ENCODE measurements around the gene ZNF652.
"Not testable (repeated sequence)": the region's sequence is repeated elsewhere in the genome, so short reads cannot be mapped to it uniquely, and the experiment has no call there.

The ZNF652 gene

DNA sequence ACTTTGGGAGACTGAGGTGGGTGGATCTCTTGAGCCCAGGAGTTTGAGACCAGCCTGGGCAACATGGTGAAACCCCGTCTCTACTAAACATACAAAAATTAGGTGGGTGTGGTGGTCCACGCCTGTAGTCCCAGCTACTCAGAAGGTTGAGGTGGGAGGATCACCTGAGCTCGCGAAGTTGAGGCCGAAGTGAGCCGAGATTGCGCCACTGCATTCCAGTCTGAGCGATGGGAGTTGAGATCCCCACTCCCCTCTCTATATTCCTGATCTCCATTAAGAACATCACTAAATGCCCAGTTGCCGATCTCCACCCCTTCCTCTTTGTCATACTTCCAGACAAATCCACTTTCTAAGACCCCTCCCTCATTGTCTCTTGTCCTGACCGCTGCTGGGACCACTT is 24.3 kb upstream of the ZNF652 start:
- DNase-seq (ENCODE audit: low spot score), result no peak

DNA sequence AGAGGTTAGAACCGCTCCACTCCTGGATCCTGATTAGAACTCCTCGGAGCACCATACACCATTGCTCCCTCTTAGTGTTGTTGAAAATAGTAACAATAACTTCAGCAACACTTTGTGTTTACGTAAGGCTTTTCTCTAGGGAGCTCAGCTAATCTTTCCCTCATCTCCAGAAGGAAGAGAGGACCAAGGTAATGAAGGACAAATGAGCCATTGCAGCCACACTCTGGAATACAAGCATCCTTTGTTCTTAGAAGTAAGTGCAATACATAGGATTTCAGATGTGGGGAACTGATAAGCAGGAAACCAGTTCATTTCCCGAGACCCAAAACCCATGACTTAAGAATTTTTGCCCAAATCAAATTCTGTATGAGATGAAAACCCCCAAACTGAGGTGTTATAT is 22.9 kb upstream of the ZNF652 start:
- no peak for DNase-seq (ENCODE audit: low spot score)

DNA sequence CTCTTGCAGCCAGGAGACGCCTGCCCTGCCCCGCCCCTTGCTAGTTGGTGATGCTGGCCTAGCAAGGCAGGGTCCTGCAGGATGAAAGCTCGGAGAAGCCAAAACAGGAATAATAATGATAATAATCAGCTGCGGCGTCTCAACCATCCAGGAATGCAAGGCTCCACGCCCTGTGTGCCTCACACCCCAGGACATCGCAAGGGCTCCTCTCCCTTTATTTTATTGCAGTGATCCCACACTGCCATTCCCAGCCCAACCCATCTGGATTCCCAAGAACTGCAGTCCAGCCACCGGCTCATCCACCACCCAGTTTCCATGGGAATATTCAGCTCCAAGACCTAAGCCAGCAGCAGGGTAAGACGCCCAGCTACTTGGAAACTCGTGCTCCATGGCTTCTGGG is 21.0 kb upstream of the ZNF652 start:
- DNase-seq (ENCODE audit: low spot score), result no peak

DNA sequence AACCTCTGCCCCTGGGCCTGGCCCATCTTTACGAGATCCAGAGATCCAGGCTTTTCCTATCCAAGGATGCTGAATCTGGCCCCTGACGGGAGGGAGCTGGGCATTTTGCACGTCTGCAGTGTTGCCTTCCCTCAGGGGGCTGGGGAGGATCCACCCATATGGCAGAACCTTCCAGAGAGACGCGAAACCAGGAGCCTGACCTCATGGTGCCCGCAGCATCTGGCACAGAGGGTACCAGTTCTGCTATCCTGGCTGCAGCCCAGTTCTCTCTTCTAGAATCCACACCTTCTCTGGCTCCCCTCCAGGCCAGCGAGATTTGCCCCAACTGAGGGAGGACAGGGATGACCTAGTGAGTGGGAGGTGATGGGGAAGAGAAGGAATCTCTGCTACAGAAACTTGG is 20.5 kb upstream of the ZNF652 start:
- no peak for DNase-seq (ENCODE audit: low spot score)

DNA sequence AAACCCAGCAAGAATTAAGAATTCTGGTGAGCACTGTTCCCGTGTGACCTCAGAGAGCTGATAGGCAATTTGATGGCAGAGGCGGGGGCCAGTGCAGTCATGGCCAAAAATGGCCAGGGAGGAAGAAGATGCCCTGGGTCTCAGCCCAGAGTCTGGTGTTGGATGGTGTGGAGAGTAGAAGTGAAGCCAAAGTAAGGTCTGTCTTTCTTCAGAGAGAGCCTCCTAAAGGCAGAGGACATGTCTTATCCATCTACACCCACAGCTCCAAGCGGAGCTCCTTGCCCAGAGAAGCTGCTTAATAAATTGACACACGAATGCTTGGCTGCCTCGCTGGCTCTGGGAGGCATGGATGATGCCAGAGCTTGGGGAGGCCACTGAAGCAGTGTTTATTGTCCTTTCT is 19.7 kb upstream of the ZNF652 start:
- DNase-seq (ENCODE audit: low spot score), result no peak

DNA sequence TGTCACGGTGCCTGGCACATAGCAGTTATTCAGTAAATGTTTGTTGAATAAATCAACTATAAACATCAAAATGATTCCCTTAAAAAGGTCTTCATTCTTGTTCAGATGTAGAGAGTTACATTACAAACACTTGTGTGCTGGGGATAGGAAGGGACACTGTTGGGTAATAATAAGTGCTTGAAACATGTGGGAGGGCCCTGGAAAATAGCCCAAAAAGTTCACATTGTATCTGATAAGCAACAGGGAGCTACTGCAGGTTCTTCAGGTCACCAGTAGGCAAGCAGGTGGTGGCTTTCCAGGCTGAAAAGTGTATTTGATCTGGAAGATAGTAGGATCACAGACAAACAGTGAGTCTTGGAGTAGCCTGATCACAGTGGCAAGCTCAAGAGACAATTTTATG is 19.0 kb upstream of the ZNF652 start:
- no peak for DNase-seq (ENCODE audit: low spot score)

DNA sequence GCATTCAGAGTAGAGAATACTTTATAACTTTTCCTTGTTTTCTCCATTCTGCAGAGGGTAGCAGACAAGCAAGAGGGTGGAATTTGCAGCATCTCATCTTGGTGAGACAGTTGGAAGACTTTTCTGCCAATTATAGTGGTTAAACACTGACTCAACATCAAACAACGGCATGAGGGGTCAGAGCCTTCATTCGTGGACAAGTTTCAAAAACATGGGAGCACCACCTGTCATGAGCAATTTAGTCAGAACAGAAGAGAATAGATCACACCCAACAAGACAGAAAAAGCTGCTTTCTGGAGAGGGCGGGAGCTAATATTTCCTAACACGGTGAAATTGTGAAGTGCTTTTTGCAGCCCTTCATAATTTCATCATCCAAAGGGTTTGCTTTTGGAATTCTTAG is 17.9 kb upstream of the ZNF652 start:
- DNase-seq (ENCODE audit: low spot score), result no peak

DNA sequence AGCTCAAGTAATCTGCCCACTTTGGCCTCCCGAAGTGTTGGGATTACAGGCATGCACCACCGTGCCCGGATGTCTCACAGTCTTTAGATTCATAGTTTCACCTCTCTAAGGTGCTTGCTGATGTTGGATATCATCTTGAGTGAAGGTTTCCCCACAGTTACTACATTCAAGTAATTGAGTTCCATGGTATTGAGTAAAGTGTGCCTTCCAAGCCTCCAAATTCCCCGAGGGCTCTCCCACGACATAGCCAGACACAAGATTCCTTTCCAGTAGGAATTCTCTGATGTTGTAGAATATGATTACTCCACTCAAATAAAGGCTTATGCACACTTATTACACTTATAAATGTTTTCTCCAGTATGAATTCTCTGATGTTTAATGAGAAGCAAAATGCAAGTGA is 16.3 kb upstream of the ZNF652 start:
- no peak for DNase-seq (ENCODE audit: low spot score)

DNA sequence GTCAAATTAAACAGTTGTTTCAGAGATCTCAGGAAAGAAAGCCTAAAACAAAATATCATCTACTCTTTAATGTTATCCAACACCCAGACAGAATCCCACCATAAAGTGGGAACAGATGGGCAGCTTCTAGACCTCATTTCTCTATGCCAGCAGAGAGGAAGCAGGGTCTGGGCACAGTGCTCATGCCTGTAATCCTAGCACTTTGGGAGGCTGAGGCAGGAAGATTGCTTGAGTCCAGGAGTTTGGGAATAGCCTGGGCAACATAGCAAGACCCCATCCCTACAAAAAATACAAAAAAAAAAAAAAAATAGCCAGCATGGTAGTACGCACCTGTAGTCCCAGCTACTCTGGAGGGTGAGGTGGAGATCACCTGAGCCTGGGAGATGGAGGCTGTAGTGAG is 13.5 kb upstream of the ZNF652 start:
- no peak for DNase-seq (ENCODE audit: low spot score)

DNA sequence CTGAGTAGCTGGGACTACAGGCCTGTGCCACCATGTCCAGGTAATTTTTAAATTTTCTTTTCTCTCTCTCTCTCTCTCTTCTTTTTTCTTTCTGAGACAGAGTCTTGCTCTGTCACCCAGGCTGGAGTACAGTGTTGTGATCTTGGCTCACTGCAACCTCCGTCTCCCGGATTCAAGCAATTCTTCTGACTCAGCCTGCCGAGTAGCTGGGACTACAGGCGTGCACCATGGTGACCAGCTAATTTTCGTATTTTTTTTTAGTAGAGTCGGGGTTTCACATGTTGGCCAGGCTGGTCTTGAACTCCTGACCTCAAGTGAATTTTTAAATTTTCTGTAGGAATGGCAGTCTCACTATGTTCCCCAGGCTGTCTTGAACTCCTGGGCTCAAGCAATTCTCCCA is 11.1 kb upstream of the ZNF652 start:
- no peak for DNase-seq (ENCODE audit: low spot score)

DNA sequence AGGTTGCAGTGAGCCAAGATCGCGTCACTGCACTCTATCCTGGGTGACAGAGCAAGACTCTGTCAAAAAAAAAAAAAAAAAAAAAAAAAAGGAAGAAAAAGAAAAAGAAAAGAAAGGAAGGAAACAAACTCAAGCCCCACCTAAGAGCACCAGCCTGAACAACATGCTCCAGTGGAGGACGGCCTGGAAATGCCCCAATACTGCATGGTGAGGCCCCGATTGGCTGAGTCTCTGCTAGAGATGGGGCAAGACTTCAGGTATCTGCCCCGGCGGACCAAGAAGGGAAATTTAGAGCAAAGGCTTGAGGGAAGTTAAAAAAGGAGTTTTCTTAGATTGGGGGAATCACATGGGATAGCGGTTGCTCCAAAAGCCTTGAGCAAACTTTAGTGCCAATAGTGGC is 10.4 kb upstream of the ZNF652 start:
- DNase-seq (ENCODE audit: low spot score), result no peak

DNA sequence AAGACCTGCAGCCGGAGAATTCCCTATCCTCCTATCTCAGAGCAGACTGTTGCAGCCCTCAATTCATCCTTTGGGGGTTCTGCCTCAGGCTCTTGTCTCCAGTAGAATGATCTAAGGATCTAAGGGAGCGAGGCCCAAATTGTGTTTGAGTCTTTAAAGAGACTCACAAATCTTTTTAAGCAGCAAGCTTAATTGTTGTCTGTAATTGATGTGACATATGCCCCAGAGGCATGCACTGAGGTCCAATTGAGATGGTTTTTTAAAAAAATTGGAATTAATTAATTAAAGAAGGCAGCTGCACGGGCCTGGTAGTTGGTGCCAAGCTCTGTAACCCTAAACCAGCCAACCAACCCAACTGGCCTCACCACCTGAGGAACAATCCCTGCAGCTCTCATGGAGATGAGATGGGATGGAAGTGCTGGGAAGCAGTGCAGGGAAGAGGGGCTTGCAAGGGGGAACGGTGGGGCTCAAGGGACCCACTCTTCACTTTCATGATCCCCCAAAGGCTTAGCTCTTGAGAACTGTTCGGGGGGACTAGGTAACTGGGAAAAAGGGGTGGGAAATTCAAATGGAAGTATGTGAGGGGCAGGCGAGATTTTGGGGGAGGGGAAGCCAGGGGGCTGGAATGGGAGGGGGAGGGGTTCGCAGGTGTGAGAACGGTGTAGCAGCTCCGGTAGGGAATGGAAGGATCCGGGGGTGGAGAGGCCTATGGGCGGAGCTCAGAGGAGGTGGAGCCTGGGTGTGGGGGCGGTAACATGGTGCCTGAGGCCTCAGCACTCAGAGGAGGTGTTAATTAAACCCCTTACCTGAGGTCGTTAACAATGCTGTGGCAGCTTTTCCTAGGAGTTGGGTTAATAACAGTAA is 9.2 kb upstream of the ZNF652 start:
- no peak for DNase-seq (ENCODE audit: low spot score)

DNA sequence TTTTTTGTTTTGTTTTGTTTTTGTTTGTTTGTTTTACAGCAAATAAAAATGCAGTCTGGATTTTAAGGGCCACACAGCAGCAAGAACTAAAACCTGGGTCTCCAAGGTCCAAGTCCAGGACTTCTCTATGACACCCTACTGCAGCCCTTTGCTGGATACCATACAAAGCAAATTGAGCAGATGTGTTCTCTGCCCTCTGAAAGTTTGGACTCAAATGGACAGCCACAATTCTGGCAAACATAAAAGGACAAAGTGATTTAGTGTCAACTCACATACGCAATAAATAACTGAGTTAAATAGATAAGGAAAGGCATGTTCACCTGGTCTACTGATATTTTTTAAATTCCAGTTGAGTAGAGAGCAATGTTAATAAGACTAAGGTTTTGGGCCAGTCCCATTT is 7.7 kb upstream of the ZNF652 start:
- DNase-seq (ENCODE audit: low spot score), result no peak

DNA sequence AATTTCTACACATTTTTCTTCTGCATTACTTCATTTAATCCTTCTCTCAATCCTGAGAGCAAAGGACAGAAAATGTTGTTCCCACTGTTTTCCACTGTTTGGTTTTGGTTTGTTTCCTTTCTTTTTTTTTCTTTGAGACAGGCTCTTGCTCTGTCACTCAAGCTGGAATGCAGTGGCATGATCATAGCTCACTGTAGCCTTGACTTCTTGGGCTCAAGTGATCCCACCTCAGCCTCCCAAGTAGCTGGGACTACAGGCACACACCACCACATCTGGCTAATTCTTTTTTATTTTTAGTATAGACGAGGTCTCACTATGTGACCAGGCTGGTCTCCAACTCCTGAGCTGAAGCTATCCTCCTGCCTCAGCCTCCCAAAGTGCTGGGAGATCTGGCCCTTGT is 7.0 kb upstream of the ZNF652 start:
- DNase-seq (ENCODE audit: low spot score), result no peak

DNA sequence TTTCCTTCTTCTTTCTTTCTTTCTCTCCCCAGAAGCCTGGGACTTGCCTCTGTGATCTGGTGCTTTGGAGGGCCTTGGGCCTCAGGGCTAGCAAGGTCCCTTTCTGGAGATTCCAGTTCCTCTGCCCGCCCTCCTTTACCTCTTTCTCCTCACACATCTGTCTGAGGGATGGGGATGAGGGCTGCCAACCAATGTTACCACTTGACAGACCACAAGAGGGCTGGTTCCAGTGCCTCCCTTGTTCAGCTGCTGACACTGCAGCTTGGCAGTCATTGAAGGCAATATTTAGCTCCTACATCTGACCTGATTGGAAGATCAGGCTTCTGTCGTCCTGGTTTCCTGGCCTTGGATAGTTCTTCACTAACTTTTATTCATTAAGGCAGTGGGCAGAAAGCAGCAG is 3.6 kb upstream of the ZNF652 start:
- DNase-seq (ENCODE audit: low spot score), result peak; percentile 44

DNA sequence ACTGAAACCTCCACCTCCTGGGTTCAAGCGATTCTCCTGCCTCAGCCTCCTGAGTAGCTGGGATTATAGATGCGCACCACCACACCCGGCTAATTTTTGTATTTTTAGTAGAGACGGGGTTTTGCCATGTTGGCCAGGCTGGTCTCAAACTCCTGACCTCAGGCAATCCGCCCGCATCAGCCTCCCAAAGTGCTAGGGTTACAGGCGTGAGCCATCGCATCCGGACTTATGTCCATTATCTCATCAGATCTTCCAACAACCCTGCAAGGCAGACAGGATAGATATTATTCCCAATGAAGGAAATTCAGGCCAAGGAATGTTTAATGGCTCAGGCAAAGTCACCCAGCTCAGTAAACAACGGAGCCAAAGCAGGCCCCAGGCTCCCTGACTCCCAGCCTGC is 3.1 kb upstream of the ZNF652 start:
- DNase-seq (ENCODE audit: low spot score), result not testable (repeated sequence)

DNA sequence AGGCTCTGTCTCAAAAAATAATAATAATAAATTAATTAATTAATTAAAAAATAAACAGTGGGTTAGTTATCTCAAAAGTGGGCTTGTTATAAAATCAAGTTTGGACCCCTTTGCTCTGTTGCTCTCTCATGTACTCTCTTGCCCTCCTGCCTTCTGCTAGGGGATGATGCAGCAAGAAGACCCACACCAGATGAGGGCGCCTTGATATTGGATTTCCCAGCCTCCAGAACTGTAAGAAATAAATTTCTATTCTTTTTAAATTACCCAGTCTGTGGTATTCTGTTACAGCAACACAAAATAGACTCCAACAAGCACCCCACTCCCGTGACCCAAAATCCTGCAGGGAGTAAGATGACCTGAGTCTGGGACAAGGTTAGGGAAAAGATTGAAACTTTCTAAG is 2.1 kb upstream of the ZNF652 start:
- DNase-seq (ENCODE audit: low spot score), result no peak

DNA sequence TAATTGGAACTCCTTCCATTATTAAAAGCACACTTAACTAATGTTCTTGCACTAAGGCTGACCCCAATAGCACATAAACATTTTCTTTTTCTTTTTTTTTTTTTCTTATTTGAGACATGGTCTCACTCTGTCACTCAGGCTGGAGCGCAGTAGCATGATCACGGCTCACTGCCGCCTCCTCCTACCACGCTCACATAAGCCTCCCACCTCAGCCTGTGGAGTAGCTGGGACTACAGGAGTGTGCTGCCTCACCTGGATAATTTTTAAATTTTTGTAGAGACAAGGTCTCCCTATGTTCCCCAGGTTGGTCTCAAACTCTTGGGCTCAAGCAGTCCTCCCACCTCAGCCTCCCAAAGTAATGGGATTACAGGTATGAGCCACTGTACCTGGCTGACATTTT is 1.2 kb upstream of the ZNF652 start:
- DNase-seq (ENCODE audit: low spot score), result no peak

DNA sequence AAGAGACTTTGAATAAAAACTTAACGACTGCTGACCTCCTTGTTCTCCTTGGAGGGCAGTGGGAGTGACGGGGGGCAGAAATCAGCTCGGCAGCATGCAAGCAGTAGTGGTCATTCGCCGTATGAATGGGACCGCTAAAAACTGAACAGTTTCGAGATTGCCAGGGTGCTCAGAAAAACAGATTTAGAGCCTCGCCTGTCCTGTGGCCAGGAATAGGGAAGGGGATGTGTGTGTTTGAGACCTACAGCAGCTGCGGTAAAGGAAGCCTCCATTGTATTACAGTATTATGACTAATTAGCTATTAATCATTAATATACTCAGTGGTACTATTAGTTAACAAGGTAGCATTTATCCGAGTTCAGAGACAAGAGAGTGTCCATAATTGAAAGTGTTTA is 670 bp upstream of the ZNF652 start:
- no peak for DNase-seq (ENCODE audit: low spot score)

DNA sequence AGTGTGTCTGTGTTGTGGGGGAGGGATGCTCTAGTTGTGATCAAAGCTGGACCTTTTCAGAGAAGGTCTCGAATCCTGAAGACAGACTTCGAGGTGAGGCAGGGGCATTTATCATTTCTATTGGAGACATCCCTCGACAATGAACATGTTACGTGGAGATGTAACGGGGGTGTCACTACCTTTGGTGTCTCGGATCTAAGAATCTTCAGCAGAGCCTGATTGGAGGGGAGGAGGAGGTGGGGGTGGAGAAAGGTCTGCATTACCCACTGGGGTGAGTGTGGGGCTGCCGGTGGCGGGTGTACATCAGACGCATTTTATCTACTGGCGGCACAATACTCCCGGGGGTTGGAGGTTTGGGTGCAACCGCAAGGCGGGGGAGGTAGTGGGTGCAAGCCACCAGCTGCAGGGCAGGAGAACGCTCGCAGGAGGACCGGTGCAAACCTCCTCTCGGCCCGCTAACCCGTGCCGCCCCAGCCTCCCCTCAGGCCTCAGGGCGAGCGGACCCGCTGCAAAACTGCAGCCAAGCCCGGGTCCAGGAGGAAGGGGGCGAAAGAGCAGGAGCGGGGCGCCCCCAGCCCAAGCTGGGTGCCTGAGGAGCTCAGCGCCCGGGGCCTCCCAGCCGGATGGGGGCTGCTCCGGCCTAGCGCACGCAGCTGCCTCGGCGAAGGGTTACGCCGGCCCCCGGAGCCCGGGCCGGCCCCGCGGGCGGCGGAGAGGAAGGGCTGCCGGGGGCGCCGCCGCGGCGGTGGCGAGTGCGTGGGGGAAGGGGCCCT is 735 bp downstream of the ZNF652 start:
- DNase-seq (ENCODE audit: low spot score), result peak; percentile 86

DNA sequence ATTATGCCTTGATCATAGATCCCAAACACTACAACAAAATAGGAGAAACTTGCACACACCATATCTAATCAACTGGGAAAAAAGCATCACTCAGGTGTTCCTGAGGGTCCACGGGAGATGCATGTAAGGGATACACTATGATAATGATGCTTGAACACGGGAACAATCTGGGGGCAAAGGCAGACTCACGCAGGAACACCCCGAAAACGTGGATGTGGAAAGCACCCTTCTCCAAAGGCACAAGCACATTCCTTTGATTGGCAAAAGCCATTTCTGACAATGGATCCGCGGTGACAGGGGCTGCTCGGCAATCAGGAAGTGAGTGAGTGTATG is 1.3 kb downstream of the ZNF652 start:
- DNase-seq (ENCODE audit: low spot score), result no peak

DNA sequence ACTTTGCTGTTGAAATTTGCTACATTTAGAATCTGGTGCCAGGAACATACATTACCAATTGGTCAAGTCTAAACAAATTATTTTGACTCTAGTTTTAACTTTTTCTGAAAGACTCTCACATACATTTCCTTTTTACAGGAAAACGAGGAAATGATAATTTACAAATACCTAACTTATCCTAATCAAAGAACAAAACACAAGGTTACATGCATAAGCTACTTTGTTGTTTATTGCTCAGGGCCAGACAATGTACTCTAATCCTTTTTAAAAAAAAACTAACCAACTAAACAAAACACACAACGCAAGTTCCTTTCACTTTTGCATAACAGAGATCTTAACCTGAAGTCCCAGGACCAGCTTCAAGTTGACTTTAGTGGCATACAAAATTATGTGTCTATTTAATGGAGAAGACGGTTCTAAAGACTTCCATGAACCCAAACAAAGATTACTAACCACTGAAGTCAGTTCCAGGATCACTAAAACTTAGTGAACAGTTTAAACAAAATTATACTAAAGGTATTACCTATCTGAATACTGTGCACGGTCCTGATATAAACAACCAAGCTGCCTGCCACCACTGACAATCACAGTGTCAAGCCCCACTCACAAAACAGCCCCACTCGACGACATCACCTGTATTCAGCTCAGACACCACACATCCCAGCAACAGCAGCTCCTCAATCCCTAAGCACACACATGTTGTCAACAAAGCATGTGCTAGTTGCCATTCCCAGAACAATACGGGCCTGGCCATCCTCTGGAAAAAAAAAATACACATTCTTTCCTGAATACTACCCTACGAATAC is 1.9 kb downstream of the ZNF652 start:
- DNase-seq (ENCODE audit: low spot score), result peak; percentile 17

DNA sequence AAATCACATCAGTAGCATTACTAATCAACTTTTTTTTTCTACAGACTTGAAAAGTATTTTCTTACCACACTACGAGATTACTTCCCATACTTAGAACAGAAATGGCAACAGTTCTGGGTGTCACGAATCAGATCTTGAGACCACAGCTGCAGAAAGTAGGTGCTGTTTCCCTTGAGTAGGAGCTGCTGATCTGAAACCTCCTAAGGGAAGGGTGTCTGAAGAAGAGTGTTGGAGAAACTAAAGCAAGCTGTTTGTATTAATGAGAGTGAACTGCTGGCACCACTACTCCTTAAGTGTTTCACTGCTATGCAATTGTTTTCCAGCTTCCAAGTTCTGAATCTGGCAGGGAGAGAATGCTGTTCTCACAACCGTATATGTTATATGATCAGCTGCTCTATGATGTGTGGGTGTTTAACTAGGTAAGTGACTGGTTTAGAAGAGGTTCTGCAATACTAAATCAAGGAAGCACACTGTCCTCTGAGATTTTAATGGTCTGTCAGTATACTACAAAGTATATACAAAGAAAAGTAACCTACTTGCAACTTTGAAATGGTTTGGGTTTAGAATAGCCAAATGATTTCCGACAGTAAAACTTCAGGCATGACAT is 3.3 kb downstream of the ZNF652 start:
- peak; percentile 56 for DNase-seq (ENCODE audit: low spot score)
